HEK293T (cell line): ENCODE measurements around the gene NOC2L.
"Not testable (repeated sequence)": the region's sequence is repeated elsewhere in the genome, so short reads cannot be mapped to it uniquely, and the experiment has no call there.

Experiments used
- CTCF ChIA-PET: fragments of 350-600 bp; formaldehyde crosslinking; extraction: SDS; loops from one replicate; lab custom pipeline; 2021; ENCODE audit warnings: antibody characterized with exemption, inconsistent platforms; lab: Yijun Ruan, JAX
- POLR2A ChIA-PET: fragments of 350-600 bp; formaldehyde crosslinking; extraction: SDS; loops from one replicate; lab custom pipeline; 2020; ENCODE audit warnings: antibody characterized with exemption, inconsistent platforms; lab: Yijun Ruan, JAX
- DNase-seq: peaks from one replicate; pipeline ENCODE4 v3.0.0; 2012; ENCODE audit warnings: mixed read lengths; ENCODE audit errors: extremely low spot score
- ARNT ChIP-seq: fragments of 450-650 bp; IDR thresholded peaks from 2 replicates; pipeline ENCODE4 v1.6.1; 2017; ENCODE audit warnings: mild to moderate bottlenecking
- BHLHE40 ChIP-seq: fragments of 450-650 bp; IDR thresholded peaks from 2 replicates; pipeline ENCODE4 v1.6.1; 2016; ENCODE audit warnings: mild to moderate bottlenecking, moderate library complexity, borderline replicate concordance
- CTBP1 ChIP-seq: fragments of 450-650 bp; IDR thresholded peaks from 2 replicates; pipeline ENCODE4 v1.6.1; 2016; ENCODE audit warnings: borderline replicate concordance
- ELF4 ChIP-seq: fragments of 450-650 bp; IDR thresholded peaks from 2 replicates; pipeline ENCODE4 v1.6.1; 2017; ENCODE audit warnings: antibody characterized with exemption
- FOXA1 ChIP-seq: fragments of 450-650 bp; IDR thresholded peaks from 2 replicates; pipeline ENCODE4 v1.6.1; 2016; ENCODE audit warnings: mild to moderate bottlenecking
- FOXK2 ChIP-seq: fragments of 450-650 bp; IDR thresholded peaks from 2 replicates; pipeline ENCODE4 v1.6.1; 2016; ENCODE audit warnings: mild to moderate bottlenecking
- FOXM1 ChIP-seq: fragments of 450-650 bp; IDR thresholded peaks from 2 replicates; pipeline ENCODE4 v1.6.1; 2017; ENCODE audit warnings: mild to moderate bottlenecking, borderline replicate concordance
- HDGF ChIP-seq: fragments of 450-650 bp; IDR thresholded peaks from 2 replicates; pipeline ENCODE4 v1.6.1; 2017; ENCODE audit warnings: antibody characterized with exemption, borderline replicate concordance
- L3MBTL2 ChIP-seq: fragments of 450-650 bp; conservative IDR thresholded peaks from 2 replicates; pipeline ENCODE4 v1.6.1; 2016; ENCODE audit warnings: mild to moderate bottlenecking
- LEF1 ChIP-seq: fragments of 450-650 bp; IDR thresholded peaks from 2 replicates; pipeline ENCODE4 v1.6.1; 2017; ENCODE audit warnings: mild to moderate bottlenecking, borderline replicate concordance
- NFRKB ChIP-seq: fragments of 450-650 bp; IDR thresholded peaks from 2 replicates; pipeline ENCODE4 v1.6.1; 2016; ENCODE audit warnings: mild to moderate bottlenecking, moderate library complexity
- PKNOX1 ChIP-seq: fragments of 450-650 bp; IDR thresholded peaks from 2 replicates; pipeline ENCODE4 v1.6.1; 2016
- SP1 ChIP-seq: fragments of 450-650 bp; IDR thresholded peaks from 2 replicates; pipeline ENCODE4 v1.6.1; 2017
- SUZ12 ChIP-seq: fragments of 450-650 bp; IDR thresholded peaks from 2 replicates; pipeline ENCODE4 v1.6.1; 2016; ENCODE audit warnings: mild to moderate bottlenecking
- TARDBP ChIP-seq: fragments of 450-650 bp; IDR thresholded peaks from 2 replicates; pipeline ENCODE4 v1.6.1; 2016
- ZNF384 ChIP-seq: fragments of 450-650 bp; IDR thresholded peaks from 2 replicates; pipeline ENCODE4 v1.6.1; 2016

The NOC2L gene

GRCh38 chr1:980602-981395 lies 21.7 kb upstream of the NOC2L start:
- no peak for DNase-seq
- no peak for TF ChIP-seq PKNOX1
- no peak for TF ChIP-seq HDGF
- no peak for TF ChIP-seq L3MBTL2
- no peak for TF ChIP-seq TARDBP
- no peak for TF ChIP-seq ELF4
- TF ChIP-seq FOXA1: no peak
- no peak for TF ChIP-seq CTBP1
- no peak for TF ChIP-seq NFRKB
- TF ChIP-seq FOXK2: no peak
- TF ChIP-seq SUZ12: no peak
- TF ChIP-seq SP1: no peak
- no peak for TF ChIP-seq BHLHE40
- TF ChIP-seq ARNT: no peak
- TF ChIP-seq ZNF384: no peak
- no peak for TF ChIP-seq LEF1
- TF ChIP-seq FOXM1: no peak
- POLR2A ChIA-PET: interaction anchor here (1.3 to 3.1 kb wide), 6 partner anchors 13 to 86 kb away, joined by 3 to 14 read pairs (median 4); partner anchors contain the start of gene HES4
- CTCF ChIA-PET: interaction anchor here (0.9 kb wide), 1 partner anchor 13 kb away, joined by 3 read pairs; no protein-coding TSS in a partner anchor

GRCh38 chr1:980137-980571 lies 21.1 kb upstream of the NOC2L start:
- no peak for TF ChIP-seq BHLHE40
- no peak for TF ChIP-seq NFRKB
- TF ChIP-seq LEF1: no peak
- ChIA-PET POLR2A (interaction anchor here (0.7 to 3.1 kb wide), 6 partner anchors 12 to 22 kb away, joined by 3 to 14 read pairs (median 4); partner anchors contain the start of gene HES4), CTCF (interaction anchor here (0.9 kb wide), 1 partner anchor 12 kb away, joined by 3 read pairs; no protein-coding TSS in a partner anchor)
- DNase-seq: no peak

GRCh38 chr1:979744-980072 lies 20.7 kb upstream of the NOC2L start:
- CTCF ChIA-PET: no interaction called here
- DNase-seq: no peak
- POLR2A ChIA-PET: interaction anchor here (0.7 to 3.1 kb wide), 4 partner anchors 13 to 22 kb away, joined by 3 to 14 read pairs (median 8); no protein-coding TSS in a partner anchor
- TF ChIP-seq FOXK2: no peak
- no peak for TF ChIP-seq ARNT
- TF ChIP-seq TARDBP: no peak
- no peak for TF ChIP-seq NFRKB
- TF ChIP-seq CTBP1: no peak
- TF ChIP-seq ZNF384: no peak
- no peak for TF ChIP-seq L3MBTL2
- no peak for TF ChIP-seq SP1
- TF ChIP-seq FOXM1: no peak
- TF ChIP-seq SUZ12: no peak
- no peak for TF ChIP-seq LEF1
- TF ChIP-seq PKNOX1: no peak
- no peak for TF ChIP-seq ELF4
- no peak for TF ChIP-seq FOXA1
- TF ChIP-seq HDGF: no peak

- TF ChIP-seq BHLHE40 (no peak), SP1 (no peak), LEF1 (no peak), CTBP1 (no peak)
- ChIA-PET CTCF (no interaction called here), POLR2A (interaction anchor here (1.1 to 3.1 kb wide), 3 partner anchors 14 to 23 kb away, joined by 3 to 14 read pairs (median 12); no protein-coding TSS in a partner anchor)
- no peak for DNase-seq
These were observed 20.0 kb upstream of the NOC2L start for GRCh38 chr1:978835-979743.

GRCh38 chr1:978069-978834 lies 19.2 kb upstream of the NOC2L start:
- no peak for DNase-seq
- CTCF ChIA-PET: no interaction called here
- no peak for TF ChIP-seq HDGF

GRCh38 chr1:976791-977190 lies 17.7 kb upstream of the NOC2L start:
- POLR2A ChIA-PET, DNase-seq: not testable (repeated sequence)
- CTCF ChIA-PET: interaction anchor here (1.4 kb wide), 1 partner anchor 9 kb away, joined by 6 read pairs; no protein-coding TSS in a partner anchor

More at GRCh38 chr1:978069-978834, 19.2 kb upstream of the NOC2L start:
- POLR2A ChIA-PET: no interaction called here
